Measurements from ENCODE around the gene DNAAF9.

Gene DNAAF9

GRCh38 chr20:3410464-3410863 lies 3.0 kb upstream of the DNAAF9 start:
- TF ChIP-seq, protein P1, sequence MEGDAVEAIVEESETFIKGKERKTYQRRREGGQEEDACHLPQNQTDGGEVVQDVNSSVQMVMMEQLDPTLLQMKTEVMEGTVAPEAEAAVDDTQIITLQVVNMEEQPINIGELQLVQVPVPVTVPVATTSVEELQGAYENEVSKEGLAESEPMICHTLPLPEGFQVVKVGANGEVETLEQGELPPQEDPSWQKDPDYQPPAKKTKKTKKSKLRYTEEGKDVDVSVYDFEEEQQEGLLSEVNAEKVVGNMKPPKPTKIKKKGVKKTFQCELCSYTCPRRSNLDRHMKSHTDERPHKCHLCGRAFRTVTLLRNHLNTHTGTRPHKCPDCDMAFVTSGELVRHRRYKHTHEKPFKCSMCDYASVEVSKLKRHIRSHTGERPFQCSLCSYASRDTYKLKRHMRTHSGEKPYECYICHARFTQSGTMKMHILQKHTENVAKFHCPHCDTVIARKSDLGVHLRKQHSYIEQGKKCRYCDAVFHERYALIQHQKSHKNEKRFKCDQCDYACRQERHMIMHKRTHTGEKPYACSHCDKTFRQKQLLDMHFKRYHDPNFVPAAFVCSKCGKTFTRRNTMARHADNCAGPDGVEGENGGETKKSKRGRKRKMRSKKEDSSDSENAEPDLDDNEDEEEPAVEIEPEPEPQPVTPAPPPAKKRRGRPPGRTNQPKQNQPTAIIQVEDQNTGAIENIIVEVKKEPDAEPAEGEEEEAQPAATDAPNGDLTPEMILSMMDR (IDR thresholded peaks at IDR 0.05; ENCODE audit: low read depth, low read length), result no peak
- no peak for DNase-seq (ENCODE audit: extremely low read depth, low read depth)

- TF ChIP-seq, protein P1 (IDR thresholded peaks at IDR 0.05; ENCODE audit: low read depth, low read length), result no peak
- no peak for DNase-seq (ENCODE audit: extremely low read depth, low read depth)
These were observed 1.9 kb upstream of the DNAAF9 start for GRCh38 chr20:3409417-3409816.

DNA sequence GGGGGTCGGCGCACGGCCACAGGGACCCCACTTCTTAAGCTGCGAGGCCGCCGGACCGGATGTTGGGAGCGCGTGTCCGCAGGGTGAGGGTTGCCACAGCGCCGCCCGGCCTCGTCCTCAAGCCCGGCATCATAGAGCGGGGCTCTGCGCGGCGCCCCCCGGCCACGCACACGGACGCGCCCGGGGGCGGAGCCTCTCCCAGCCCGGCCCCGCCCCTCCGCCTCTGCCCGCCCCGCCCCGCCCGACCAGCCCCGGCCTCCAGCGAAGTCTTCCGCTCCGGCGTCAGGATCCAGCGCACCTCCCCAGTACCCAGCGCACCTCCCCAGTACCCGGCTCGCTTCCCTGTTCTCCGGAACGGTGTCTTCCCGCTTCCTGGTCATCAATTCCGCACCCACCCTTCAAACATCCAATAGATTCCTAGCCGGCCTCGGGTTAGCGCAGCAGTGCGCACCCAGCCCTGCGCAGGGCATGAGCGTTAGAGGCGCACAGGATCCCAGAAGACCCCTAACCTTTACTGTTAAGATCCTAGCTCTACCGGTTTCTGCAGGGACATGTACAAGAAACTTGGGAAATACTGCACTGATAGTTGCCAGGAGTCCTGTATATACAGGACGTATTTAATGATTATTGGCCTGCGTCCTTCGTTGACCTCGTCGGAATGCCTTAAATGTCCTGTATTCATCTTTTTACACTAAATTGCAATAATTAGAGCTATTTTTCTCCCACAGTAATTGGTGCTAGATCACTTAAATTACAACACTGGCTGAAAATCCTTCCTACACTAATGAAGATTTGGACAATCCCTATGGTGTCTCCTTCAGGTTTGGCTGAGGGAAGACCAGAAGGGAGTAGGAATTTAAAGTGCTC lies 535 bp upstream of the DNAAF9 start:
- TF ChIP-seq, protein P1 (IDR thresholded peaks at IDR 0.05; ENCODE audit: low read depth, low read length), result no peak
- DNase-seq (ENCODE audit: extremely low read depth, low read depth), result no peak

DNA sequence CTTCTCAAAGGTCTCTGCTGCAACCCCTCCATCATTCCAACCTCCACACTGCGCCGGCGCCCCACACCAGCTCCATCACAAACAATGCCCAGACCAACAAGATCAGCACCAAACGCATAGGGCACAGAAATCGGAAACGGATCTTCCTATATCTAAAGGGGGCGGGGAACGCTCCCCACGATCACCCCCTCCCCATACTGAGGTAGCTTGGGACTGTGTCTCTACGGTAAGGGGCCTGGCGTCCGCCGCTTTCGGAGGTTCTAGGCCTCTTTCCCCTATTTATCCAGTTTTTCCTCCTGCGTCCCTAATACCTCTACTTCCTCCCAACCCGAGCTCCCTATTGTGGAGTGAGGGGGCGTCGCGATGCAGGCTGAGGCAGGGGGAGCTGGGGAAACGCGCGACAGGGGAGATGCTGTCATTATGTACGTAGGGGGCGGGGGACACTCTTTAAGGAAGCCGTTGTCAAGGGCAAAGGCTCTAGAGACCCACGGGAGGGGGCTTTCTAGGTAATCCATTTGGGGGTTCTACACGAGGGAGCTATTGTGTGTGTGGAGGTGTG lies 909 bp downstream of the DNAAF9 start:
- TF ChIP-seq, protein P1 (IDR thresholded peaks at IDR 0.05; ENCODE audit: low read depth, low read length), result no peak
- DNase-seq (ENCODE audit: extremely low read depth, low read depth), result no peak

DNA sequence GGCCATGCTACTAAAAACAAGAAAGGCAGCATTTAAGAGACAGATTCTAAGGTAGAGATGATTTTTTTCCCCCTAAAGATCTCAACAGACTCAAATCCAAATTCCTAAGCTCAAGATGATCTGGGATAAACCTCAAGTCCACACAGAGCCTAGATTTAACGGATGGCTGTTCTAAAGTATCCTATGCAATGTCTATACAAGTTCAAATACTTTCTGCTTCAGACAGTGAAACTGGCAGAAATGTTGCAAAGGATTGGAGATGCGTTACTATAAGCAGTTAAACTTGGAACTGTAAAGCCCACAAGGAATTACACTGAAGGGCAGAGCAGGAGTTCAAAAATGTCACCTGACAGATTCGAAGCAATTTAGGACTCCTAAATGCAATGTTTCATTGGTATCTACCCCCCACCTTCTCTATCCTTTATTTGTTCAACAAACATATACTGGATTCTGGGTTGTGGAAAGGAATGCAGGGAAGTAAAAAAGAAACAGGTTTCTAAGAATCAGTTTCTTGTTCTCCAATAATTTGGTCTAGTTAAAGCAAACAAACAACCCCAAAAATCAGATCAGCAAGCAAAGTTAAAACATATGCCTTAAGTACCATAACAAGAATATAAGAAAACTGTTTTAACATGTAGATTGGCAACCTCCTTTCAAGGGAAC lies 1.6 kb downstream of the DNAAF9 start:
- TF ChIP-seq, protein P1 (IDR thresholded peaks at IDR 0.05; ENCODE audit: low read depth, low read length), result no peak
- DNase-seq (ENCODE audit: extremely low read depth, low read depth), result no peak

- TF ChIP-seq, protein P1 (IDR thresholded peaks at IDR 0.05; ENCODE audit: low read depth, low read length), result no peak
- no peak for DNase-seq (ENCODE audit: extremely low read depth, low read depth)
These were observed 2.3 kb downstream of the DNAAF9 start for GRCh38 chr20:3405139-3405538.

GRCh38 chr20:3404402-3404801 lies 3.1 kb downstream of the DNAAF9 start:
- TF ChIP-seq, protein P1 (IDR thresholded peaks at IDR 0.05; ENCODE audit: low read depth, low read length), result no peak
- no peak for DNase-seq (ENCODE audit: extremely low read depth, low read depth)

Measured in AG09319 (cell line).